HTERT RPE-1 (cell line): Measurements from ENCODE around the gene CEACAM4.
"Not testable (repeated sequence)": the region's sequence is repeated elsewhere in the genome, so short reads cannot be mapped to it uniquely, and the experiment has no call there.

Experiments
- in situ Hi-C: fragments of 300-500 bp; cut with MboI; formaldehyde crosslinking; loops from 4 replicates; pipeline ENCODE4 v1.14.3; 2020; ENCODE audit warnings: low sequenced_read_pairs

Gene CEACAM4

GRCh38 chr19:41586064-41586463, 40.8 kb downstream of the CEACAM4 start:
- in situ Hi-C loops: no loop called here

GRCh38 chr19:41584931-41585330, 41.9 kb downstream of the CEACAM4 start:
- in situ Hi-C loops: no loop called here

- in situ Hi-C loops: no loop called here
Measured at GRCh38 chr19:41584260-41584810, 42.5 kb downstream of the CEACAM4 start.

GRCh38 chr19:41582577-41583182, 44.2 kb downstream of the CEACAM4 start:
- in situ Hi-C loops: not testable (repeated sequence)

GRCh38 chr19:41581068-41581467, 45.8 kb downstream of the CEACAM4 start:
- in situ Hi-C loops: not testable (repeated sequence)

- in situ Hi-C loops: no loop called here
Measured at GRCh38 chr19:41578886-41579285, 48.0 kb downstream of the CEACAM4 start.

GRCh38 chr19:41577833-41578232, 49.0 kb downstream of the CEACAM4 start:
- in situ Hi-C loops: no loop called here

GRCh38 chr19:41577144-41577830, 49.6 kb downstream of the CEACAM4 start:
- in situ Hi-C loops: no loop called here

GRCh38 chr19:41575998-41576397, 50.9 kb downstream of the CEACAM4 start, which contains the start of gene CEACAM21:
CEACAM21 (plus strand) TSS chr19:41576166; CDS start chr19:41576275, 109 bp downstream.
- in situ Hi-C loops: no loop called here

- in situ Hi-C loops: no loop called here
Measured at GRCh38 chr19:41570639-41571112, 56.2 kb downstream of the CEACAM4 start.

- in situ Hi-C loops: no loop called here
Measured at GRCh38 chr19:41570179-41570578, 56.7 kb downstream of the CEACAM4 start.

- in situ Hi-C loops: no loop called here
Measured at GRCh38 chr19:41569481-41570150, 57.3 kb downstream of the CEACAM4 start.
